Left lobe of liver (tissue), 2 donors: ENCODE measurements around the gene RRP1B. TPM values are rescaled to one million over a fixed set of nuclear protein-coding genes. Genes with fewer than 3 reads are reported as not detected.

Source experiments
- ATAC-seq: fragments of 200-7000 bp; cut with Tn5 transposase; one replicate; pipeline ENCODE4 v1.9.1; 2020; ENCODE audit warnings: mild to moderate bottlenecking, moderate library complexity
- DNase-seq: peaks from one replicate; pipeline ENCODE4 v3.0.0-alpha.2; 2020; ENCODE audit warnings: low spot score
- total RNA-seq: library from RNA; stranded (reverse); gene quantifications from one replicate; pipeline ENCODE4 v1.2.1, GENCODE V29; 2021
- donor health status: DM: no; HTN: no; CAD: no; lungs with moderate emphysema.
- donor health status: DM: no; HTN: yes; CAD: no.

Gene RRP1B
- total RNA-seq, 1 donor from 2014 or later: 7.7 TPM

GRCh38 chr21:43720539-43721166 lies 61.3 kb downstream of the RRP1B start:
- DNase-seq (no peak), ATAC-seq (no peak)

GRCh38 chr21:43721206-43721605 lies 61.8 kb downstream of the RRP1B start:
- no peak for ATAC-seq
- DNase-seq: no peak

- ATAC-seq: no peak
- DNase-seq: no peak
Measured at GRCh38 chr21:43721939-43722338, 62.6 kb downstream of the RRP1B start.

GRCh38 chr21:43723648-43724047 lies 64.3 kb downstream of the RRP1B start:
- no peak for DNase-seq
- no peak for ATAC-seq

GRCh38 chr21:43726686-43727518 lies 67.5 kb downstream of the RRP1B start:
- DNase-seq (no peak), ATAC-seq (no peak)

GRCh38 chr21:43727519-43728153 lies 68.3 kb downstream of the RRP1B start:
- peak; percentile 94 for DNase-seq
- peak; percentile 64 for ATAC-seq

- DNase-seq: peak; percentile 75
- peak; percentile 42 for ATAC-seq
Measured at GRCh38 chr21:43728154-43728466, 68.8 kb downstream of the RRP1B start.

GRCh38 chr21:43728467-43729390 lies 69.4 kb downstream of the RRP1B start:
- ATAC-seq: peak; percentile 70
- peak; percentile 96 for DNase-seq

GRCh38 chr21:43731476-43731875 lies 72.1 kb downstream of the RRP1B start:
- DNase-seq: peak; percentile 74
- ATAC-seq: peak; percentile 31

GRCh38 chr21:43731891-43732711 lies 72.7 kb downstream of the RRP1B start:
- DNase-seq (no peak), ATAC-seq (no peak)

GRCh38 chr21:43733060-43733459 lies 73.7 kb downstream of the RRP1B start:
- no peak for ATAC-seq
- no peak for DNase-seq

- peak; percentile 0 for ATAC-seq
- no peak for DNase-seq
Measured at GRCh38 chr21:43733529-43734071, 74.2 kb downstream of the RRP1B start.

GRCh38 chr21:43734131-43734927 lies 75.0 kb downstream of the RRP1B start:
- ATAC-seq (peak; percentile 36), DNase-seq (peak; percentile 66)

- no peak for DNase-seq
- no peak for ATAC-seq
Measured at GRCh38 chr21:43734928-43735229, 75.5 kb downstream of the RRP1B start.

- no peak for DNase-seq
Measured at GRCh38 chr21:43735236-43736091, 76.1 kb downstream of the RRP1B start.

GRCh38 chr21:43736224-43736883 lies 77.0 kb downstream of the RRP1B start:
- ATAC-seq (no peak), DNase-seq (no peak)

More at GRCh38 chr21:43735236-43736091, 76.1 kb downstream of the RRP1B start:
- no peak for ATAC-seq

GRCh38 chr21:43737158-43737950 lies 78.0 kb downstream of the RRP1B start:
- ATAC-seq (no peak), DNase-seq (no peak)
